ENCODE measurements around the gene KLHL21. TPM values are rescaled to one million over a fixed set of nuclear protein-coding genes. Genes with fewer than 3 reads are reported as not detected.

The KLHL21 gene
- total RNA-seq, 2 experiments from 2014 or later = 32.0 to 33.5 TPM

GRCh38 chr1:6547301-6547700, 55.4 kb downstream of the KLHL21 start:
- no peaks in the 10 kb centered on the region for H3K9me3 Mint-ChIP-seq
- H3K4me1 ChIP-seq (ENCODE audit: insufficient read depth, low read length) = peaks cover 45% of the 10 kb centered on the region
- no peaks in the 10 kb centered on the region for H3K9me3 ChIP-seq (ENCODE audit: control insufficient read depth in 1 of 2, insufficient read depth in 1 of 2, low read length in 2 of 2)
- H3K4me3 Mint-ChIP-seq = no peak overlapping the region
- H3K27ac Mint-ChIP-seq = peak overlapping the region; percentile 83
- no peak overlapping the region for H3K4me3 ChIP-seq (ENCODE audit: low read length)
- peaks cover 71% of the 10 kb centered on the region for H3K36me3 ChIP-seq (ENCODE audit: insufficient read depth, low read length)
- ChIA-PET POLR2A (no interaction called here), CTCF (no interaction called here)
- ATAC-seq (ENCODE audit: poor library complexity) (no peak), DNase-seq (no peak)
- H3K27ac ChIP-seq (ENCODE audit: low read depth in 1 of 2, low read length in 2 of 2) = peak overlapping the region; percentile 32 to 79
- H3K27me3 Mint-ChIP-seq = no peaks in the 10 kb centered on the region
- H3K4me1 Mint-ChIP-seq (ENCODE audit: low read depth) = peaks cover 31% of the 10 kb centered on the region
- intact Hi-C loops (cut with DNase I, micrococcal nuclease) = no loop called here
- peaks cover 64% of the 10 kb centered on the region for H3K36me3 Mint-ChIP-seq (ENCODE audit: low read depth)
- no peak for TF ChIP-seq CTCF (IDR thresholded peaks at IDR 0.05)
- no peaks in the 10 kb centered on the region for H3K27me3 ChIP-seq (ENCODE audit: control insufficient read depth in 1 of 2, insufficient read depth in 2 of 2, low read length in 2 of 2)

DNA sequence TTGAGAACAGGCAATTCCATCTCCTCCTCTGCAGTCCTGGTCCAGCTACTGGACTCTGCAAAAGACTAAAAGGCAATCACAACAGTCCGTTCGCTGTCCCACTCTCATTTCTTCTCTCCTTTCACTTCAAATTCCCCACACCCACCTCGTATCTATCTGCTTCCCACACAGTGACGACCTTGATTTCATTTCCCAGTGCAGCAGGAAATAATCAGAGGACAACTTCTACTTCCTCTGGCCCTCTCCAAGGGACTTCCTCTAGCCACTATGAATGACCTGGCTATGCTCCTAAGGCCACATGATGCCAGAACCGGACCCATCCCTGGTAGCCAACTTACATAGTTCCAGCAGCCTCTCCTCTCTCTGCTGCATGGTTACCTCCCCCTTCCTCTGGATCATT, 56.3 kb downstream of the KLHL21 start:
- CTCF ChIA-PET = interaction anchor here (2.2 kb wide), 1 partner anchor 8 kb away, joined by 11 read pairs; the partner anchor contains the start of genes NOL9 and TAS1R1
- peak overlapping the region; percentile 32 to 79 for H3K27ac ChIP-seq (ENCODE audit: low read depth in 1 of 2, low read length in 2 of 2)
- no peak for TF ChIP-seq CTCF (IDR thresholded peaks at IDR 0.05)
- intact Hi-C loops (cut with DNase I, micrococcal nuclease) = no loop called here
- Mint-ChIP-seq H3K27me3 (no peaks in the 10 kb centered on the region), H3K4me1 (ENCODE audit: low read depth) (peaks cover 31% of the 10 kb centered on the region), H3K4me3 (peak overlapping the region; percentile 75), H3K36me3 (ENCODE audit: low read depth) (peaks cover 73% of the 10 kb centered on the region), H3K9me3 (no peaks in the 10 kb centered on the region), H3K27ac (peak overlapping the region; percentile 83)
- no peaks in the 10 kb centered on the region for H3K27me3 ChIP-seq (ENCODE audit: control insufficient read depth in 1 of 2, insufficient read depth in 2 of 2, low read length in 2 of 2)
- peaks cover 45% of the 10 kb centered on the region for H3K4me1 ChIP-seq (ENCODE audit: insufficient read depth, low read length)
- no peak for DNase-seq
- no peaks in the 10 kb centered on the region for H3K9me3 ChIP-seq (ENCODE audit: control insufficient read depth in 1 of 2, insufficient read depth in 1 of 2, low read length in 2 of 2)
- no peak for ATAC-seq (ENCODE audit: poor library complexity)
- H3K4me3 ChIP-seq (ENCODE audit: low read length) = no peak overlapping the region
- H3K36me3 ChIP-seq (ENCODE audit: insufficient read depth, low read length) = peaks cover 76% of the 10 kb centered on the region
- POLR2A ChIA-PET = interaction anchor here (1.2 kb wide), 1 partner anchor 54 kb away, joined by 4 read pairs; no protein-coding TSS in a partner anchor

DNA sequence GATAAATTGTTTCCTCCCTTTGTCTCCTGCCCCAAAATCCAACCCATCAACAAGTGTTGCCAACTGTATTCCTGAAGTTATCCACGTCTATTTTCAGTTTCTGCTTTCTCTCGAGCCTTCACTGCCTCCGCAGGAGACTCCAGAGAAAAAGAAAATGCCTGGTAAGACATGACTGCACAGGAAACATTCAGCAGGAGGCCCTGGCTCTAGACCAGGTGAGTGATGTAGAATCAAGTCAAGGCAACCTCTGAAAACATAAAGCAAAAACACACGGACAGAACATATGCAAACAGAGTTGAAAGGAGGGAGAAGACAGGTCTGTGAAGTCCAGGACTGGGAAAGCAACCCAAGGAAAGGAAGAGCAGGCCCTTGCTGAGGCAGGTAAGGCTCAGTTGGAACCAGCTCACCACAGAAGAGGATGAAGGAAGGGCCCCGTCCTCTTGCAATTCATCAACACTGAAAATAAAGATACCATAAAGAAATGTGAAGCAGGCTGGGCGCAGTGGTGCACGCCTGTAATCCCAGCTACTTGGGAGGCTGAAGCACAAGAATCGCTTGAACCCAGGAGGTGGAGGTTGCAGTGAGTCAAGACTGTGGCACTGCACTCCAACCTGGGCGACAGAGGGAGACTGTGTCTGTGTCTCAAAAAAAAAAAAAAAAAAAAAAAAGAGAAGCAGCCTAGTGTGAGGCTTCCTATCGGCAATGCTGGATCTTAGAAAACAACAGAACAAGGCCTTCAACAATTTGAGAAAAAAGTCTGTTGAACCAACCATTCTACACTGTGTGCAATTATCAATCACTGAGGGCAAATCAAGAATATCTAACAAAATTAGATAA, 57.2 kb downstream of the KLHL21 start:
- Histone ChIP-seq H3K27me3 (ENCODE audit: control insufficient read depth in 1 of 2, insufficient read depth in 2 of 2, low read length in 2 of 2) (no peaks in the 10 kb centered on the region), H3K4me1 (ENCODE audit: insufficient read depth, low read length) (peaks cover 41% of the 10 kb centered on the region), H3K9me3 (ENCODE audit: control insufficient read depth in 1 of 2, insufficient read depth in 1 of 2, low read length in 2 of 2) (no peaks in the 10 kb centered on the region), H3K4me3 (ENCODE audit: low read length) (peak overlapping the region; percentile 11), H3K27ac (ENCODE audit: low read depth in 1 of 2, low read length in 2 of 2) (peak overlapping the region; percentile 26 to 79), H3K36me3 (ENCODE audit: insufficient read depth, low read length) (peaks cover 71% of the 10 kb centered on the region)
- ChIA-PET POLR2A (interaction anchor here (0.7 to 1.2 kb wide), 5 partner anchors 9 to 86 kb away, joined by 3 to 11 read pairs (median 3); partner anchors contain the start of genes NOL9 and TAS1R1), CTCF (interaction anchor here (0.9 to 2.2 kb wide), 2 partner anchors 9 to 56 kb away, joined by 5 to 11 read pairs; partner anchors contain the start of genes NOL9 and TAS1R1)
- Mint-ChIP-seq H3K4me1 (ENCODE audit: low read depth) (peaks cover 31% of the 10 kb centered on the region), H3K36me3 (ENCODE audit: low read depth) (peaks cover 76% of the 10 kb centered on the region), H3K27me3 (no peaks in the 10 kb centered on the region), H3K27ac (peak overlapping the region; percentile 83), H3K9me3 (no peaks in the 10 kb centered on the region), H3K4me3 (peak overlapping the region; percentile 49)
- intact Hi-C loops (cut with DNase I, micrococcal nuclease) = no loop called here
- TF ChIP-seq CTCF (IDR thresholded peaks at IDR 0.05) = no peak
- DNase-seq (peak in 8 of 14 experiments; percentile 10 to 54 (median 30)), ATAC-seq (ENCODE audit: poor library complexity) (peak; percentile 81)

Measured in CD4-positive, alpha-beta T cell (primary cell).